Esophagus muscularis mucosa (tissue), 3 donors: ENCODE measurements around the gene FAM32A.

Experiments used
- POLR2A ChIP-seq: fragments of 450-650 bp; IDR thresholded peaks from one replicate; pipeline ENCODE4 v1.6.1; 2017; ENCODE audit warnings: antibody characterized with exemption, moderate library complexity, mild to moderate bottlenecking, low read depth
- TF ChIP-seq, protein P1 (sequence below), 3 experiments: fragments of 200-600 bp in 2 of 3; fragments of 450-650 bp in 1 of 3; sonication (generic) in 2 of 3; IDR thresholded peaks; one replicate each; pipeline ENCODE4 v1.5.1; 2017 to 2019; ENCODE audit warnings: antibody characterized with exemption in 3 of 3, mild to moderate bottlenecking in 2 of 3, moderate library complexity in 1 of 3

DNA sequence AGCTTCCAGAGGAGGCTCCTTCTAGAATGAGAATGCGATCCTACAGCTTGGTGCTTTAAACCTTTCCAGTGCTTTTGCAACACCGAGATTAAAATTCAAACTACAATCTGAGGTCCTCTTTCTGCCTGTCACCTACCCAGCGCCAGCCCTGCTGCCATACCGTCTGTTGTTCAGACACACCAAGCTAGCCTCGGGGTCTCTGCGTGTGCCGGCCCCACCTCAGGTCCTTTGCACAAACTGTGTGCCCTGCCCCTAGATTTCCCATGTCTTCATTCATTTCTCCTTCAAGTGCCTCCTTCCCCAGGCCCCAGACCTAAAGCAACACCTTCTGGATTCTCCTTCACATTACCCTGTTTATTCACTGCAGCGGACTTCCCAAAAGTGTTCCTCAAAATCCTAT, 30.7 kb upstream of the FAM32A start:
- TF ChIP-seq, protein P1, sequence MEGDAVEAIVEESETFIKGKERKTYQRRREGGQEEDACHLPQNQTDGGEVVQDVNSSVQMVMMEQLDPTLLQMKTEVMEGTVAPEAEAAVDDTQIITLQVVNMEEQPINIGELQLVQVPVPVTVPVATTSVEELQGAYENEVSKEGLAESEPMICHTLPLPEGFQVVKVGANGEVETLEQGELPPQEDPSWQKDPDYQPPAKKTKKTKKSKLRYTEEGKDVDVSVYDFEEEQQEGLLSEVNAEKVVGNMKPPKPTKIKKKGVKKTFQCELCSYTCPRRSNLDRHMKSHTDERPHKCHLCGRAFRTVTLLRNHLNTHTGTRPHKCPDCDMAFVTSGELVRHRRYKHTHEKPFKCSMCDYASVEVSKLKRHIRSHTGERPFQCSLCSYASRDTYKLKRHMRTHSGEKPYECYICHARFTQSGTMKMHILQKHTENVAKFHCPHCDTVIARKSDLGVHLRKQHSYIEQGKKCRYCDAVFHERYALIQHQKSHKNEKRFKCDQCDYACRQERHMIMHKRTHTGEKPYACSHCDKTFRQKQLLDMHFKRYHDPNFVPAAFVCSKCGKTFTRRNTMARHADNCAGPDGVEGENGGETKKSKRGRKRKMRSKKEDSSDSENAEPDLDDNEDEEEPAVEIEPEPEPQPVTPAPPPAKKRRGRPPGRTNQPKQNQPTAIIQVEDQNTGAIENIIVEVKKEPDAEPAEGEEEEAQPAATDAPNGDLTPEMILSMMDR (IDR thresholded peaks at IDR 0.05), result no peak
- no peak for TF ChIP-seq POLR2A
